Neural cell (in vitro differentiated cells): Measurements from ENCODE around the gene ABHD16B. TPM values are rescaled to one million over a fixed set of nuclear protein-coding genes. Genes with fewer than 3 reads are reported as not detected.

Experiments
- H2AFZ ChIP-seq: fragments of 200-600, 300-800 bp; sonication (generic), shearing (Covaris generic); 2 replicates; pipeline ENCODE4 v1.6.0; 2014; ENCODE audit warnings: low read depth, mild to moderate bottlenecking, antibody characterized with exemption, low read length, moderate library complexity
- H3F3A ChIP-seq: fragments of 200-600 bp; shearing (Covaris generic); 2 replicates; pipeline ENCODE4 v1.6.1; 2016; ENCODE audit warnings: mild to moderate bottlenecking, moderate library complexity, mixed read lengths, antibody characterized with exemption, low read length; ENCODE audit not compliant: insufficient read depth, poor library complexity, severe bottlenecking
- H3K27ac ChIP-seq: fragments of 200-600, 300-800 bp; sonication (generic), shearing (Covaris generic); 2 replicates; pipeline ENCODE4 v1.5.1; 2014; ENCODE audit warnings: mild to moderate bottlenecking, low read length, moderate library complexity
- H3K27me3 ChIP-seq: fragments of 300-800, 200-600 bp; sonication (generic), shearing (Covaris generic); 2 replicates; pipeline ENCODE4 v1.6.0; 2014; ENCODE audit warnings: mild to moderate bottlenecking, low read depth, low read length, moderate library complexity; ENCODE audit not compliant: insufficient read depth
- H3K36me3 ChIP-seq: fragments of 300-800, 200-600 bp; sonication (generic), shearing (Covaris generic); 2 replicates; pipeline ENCODE4 v1.5.1; 2014; ENCODE audit warnings: mild to moderate bottlenecking, antibody characterized with exemption, low read length, moderate library complexity; ENCODE audit not compliant: insufficient read depth
- H3K4me2 ChIP-seq: fragments of 300-800, 200-600 bp; sonication (generic), shearing (Covaris generic); 2 replicates; pipeline ENCODE4 v1.6.0; 2014; ENCODE audit warnings: mild to moderate bottlenecking, low read length
- H3K4me3 ChIP-seq: fragments of 300-800, 200-600 bp; sonication (generic), shearing (Covaris generic); 2 replicates; pipeline ENCODE4 v1.5.1; 2014; ENCODE audit warnings: mild to moderate bottlenecking, low read length, moderate library complexity
- H3K79me2 ChIP-seq: fragments of 200-600 bp; shearing (Covaris generic); replicated peaks from 2 replicates; pipeline ENCODE4 v1.6.0; 2014; ENCODE audit warnings: mild to moderate bottlenecking, low read length, moderate library complexity; ENCODE audit not compliant: insufficient read depth
- H3K9ac ChIP-seq: fragments of 300-800, 200-600 bp; sonication (generic), shearing (Covaris generic); 2 replicates; pipeline ENCODE4 v1.6.1; 2016; ENCODE audit warnings: mild to moderate bottlenecking, low read length, mixed read lengths
- H3K9me2 ChIP-seq: fragments of 200-600 bp; shearing (Covaris generic); 2 replicates; pipeline ENCODE4 v1.6.1; 2016; ENCODE audit warnings: mild to moderate bottlenecking, low read length, mixed read lengths; ENCODE audit not compliant: insufficient read depth
- H3K9me3 ChIP-seq: fragments of 200-600, 300-800 bp; sonication (generic), shearing (Covaris generic); 2 replicates; pipeline ENCODE4 v1.6.1; 2016; ENCODE audit warnings: mild to moderate bottlenecking, mixed run types, low read length, moderate library complexity, mixed read lengths
- H4K20me1 ChIP-seq: fragments of 200-600 bp; shearing (Covaris generic); 2 replicates; pipeline ENCODE4 v1.6.1; 2016; ENCODE audit warnings: mild to moderate bottlenecking, mixed run types; ENCODE audit not compliant: insufficient read depth
- EP300 ChIP-seq: fragments of 450-650 bp; conservative IDR thresholded peaks from 2 replicates; pipeline ENCODE4 v1.6.1; 2014; ENCODE audit warnings: antibody characterized with exemption, mild to moderate bottlenecking, moderate library complexity; ENCODE audit not compliant: poor library complexity, severe bottlenecking
- EZH2 ChIP-seq: fragments of 200-600, 300-800 bp; shearing (Covaris generic), sonication (generic); IDR thresholded peaks from 2 replicates; pipeline ENCODE4 v1.6.1; 2014; ENCODE audit warnings: antibody characterized with exemption, low read length, borderline replicate concordance, mild to moderate bottlenecking; ENCODE audit not compliant: insufficient read depth, poor library complexity, severe bottlenecking
- MXI1 ChIP-seq: fragments of 450-650 bp; conservative IDR thresholded peaks from 2 replicates; pipeline ENCODE4 v1.6.1; 2014; ENCODE audit warnings: antibody characterized with exemption, mild to moderate bottlenecking; ENCODE audit not compliant: poor library complexity, severe bottlenecking
- POLR2AphosphoS5 ChIP-seq: IDR thresholded peaks from 2 replicates; pipeline ENCODE4 v1.6.1; 2012
- RAD21 ChIP-seq: fragments of 450-650 bp; conservative IDR thresholded peaks from 2 replicates; pipeline ENCODE4 v1.6.1; 2014; ENCODE audit warnings: antibody characterized with exemption, mild to moderate bottlenecking, moderate library complexity
- SMC3 ChIP-seq: fragments of 450-650 bp; conservative IDR thresholded peaks from 2 replicates; pipeline ENCODE4 v1.6.1; 2014; ENCODE audit warnings: antibody characterized with exemption, mild to moderate bottlenecking, moderate library complexity; ENCODE audit not compliant: poor library complexity
- TAF1 ChIP-seq: IDR thresholded peaks from 2 replicates; pipeline ENCODE4 v1.6.1; 2012; ENCODE audit warnings: low read depth
- polyA plus RNA-seq: library from polyadenylated mRNA; depleted of rRNA; stranded (reverse); fragments of >200 nt; gene quantifications from 2 replicates; pipeline ENCODE4 v1.2.3, GENCODE V29; 2014
- TF ChIP-seq, protein P1 (sequence below): fragments of 450-650 bp; IDR thresholded peaks from 2 replicates; pipeline ENCODE4 v1.5.1; 2014; ENCODE audit warnings: antibody characterized with exemption, mild to moderate bottlenecking, moderate library complexity; ENCODE audit not compliant: poor library complexity, severe bottlenecking
- TF ChIP-seq, protein P2 (sequence below): IDR thresholded peaks from 2 replicates; pipeline ENCODE4 v1.6.1; 2012; ENCODE audit warnings: borderline replicate concordance

Gene ABHD16B
- polyA plus RNA-seq, 1 donor from 2014 or later, result not detected

DNA sequence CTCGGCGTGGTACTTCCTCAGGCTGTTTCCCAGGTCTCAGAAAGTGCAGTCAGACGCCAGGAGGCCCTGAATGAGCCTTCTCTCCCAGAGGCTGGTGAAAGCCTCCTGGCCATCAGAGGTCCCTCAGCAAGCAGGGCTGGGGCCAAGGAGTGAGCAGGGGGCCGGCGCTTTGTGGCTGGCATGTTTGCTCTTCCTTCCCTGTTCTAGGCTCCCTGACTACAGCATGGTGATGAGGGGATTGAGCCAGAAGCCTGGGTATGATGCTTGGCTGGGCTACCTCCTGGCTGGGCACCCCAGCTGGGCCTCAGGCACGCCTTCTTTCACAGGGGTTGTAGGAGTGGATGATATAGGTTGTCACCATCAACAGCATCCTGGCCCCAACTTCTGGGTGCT lies 21.9 kb downstream of the ABHD16B start:
- no peak overlapping the region for H3K4me2 ChIP-seq
- H3K27me3 ChIP-seq, result no peaks in the 10 kb centered on the region
- no peaks in the 10 kb centered on the region for H3K9me3 ChIP-seq
- H3K4me3 ChIP-seq, result no peak overlapping the region
- no peaks in the 10 kb centered on the region for H4K20me1 ChIP-seq
- H3F3A ChIP-seq, result no peaks in the 10 kb centered on the region
- H3K79me2 ChIP-seq, result no peaks in the 10 kb centered on the region
- TF ChIP-seq EZH2, result no peak
- TF ChIP-seq RAD21, result no peak
- TF ChIP-seq TAF1, result no peak
- TF ChIP-seq MXI1, result no peak
- no peak for TF ChIP-seq SMC3
- TF ChIP-seq, protein P1, sequence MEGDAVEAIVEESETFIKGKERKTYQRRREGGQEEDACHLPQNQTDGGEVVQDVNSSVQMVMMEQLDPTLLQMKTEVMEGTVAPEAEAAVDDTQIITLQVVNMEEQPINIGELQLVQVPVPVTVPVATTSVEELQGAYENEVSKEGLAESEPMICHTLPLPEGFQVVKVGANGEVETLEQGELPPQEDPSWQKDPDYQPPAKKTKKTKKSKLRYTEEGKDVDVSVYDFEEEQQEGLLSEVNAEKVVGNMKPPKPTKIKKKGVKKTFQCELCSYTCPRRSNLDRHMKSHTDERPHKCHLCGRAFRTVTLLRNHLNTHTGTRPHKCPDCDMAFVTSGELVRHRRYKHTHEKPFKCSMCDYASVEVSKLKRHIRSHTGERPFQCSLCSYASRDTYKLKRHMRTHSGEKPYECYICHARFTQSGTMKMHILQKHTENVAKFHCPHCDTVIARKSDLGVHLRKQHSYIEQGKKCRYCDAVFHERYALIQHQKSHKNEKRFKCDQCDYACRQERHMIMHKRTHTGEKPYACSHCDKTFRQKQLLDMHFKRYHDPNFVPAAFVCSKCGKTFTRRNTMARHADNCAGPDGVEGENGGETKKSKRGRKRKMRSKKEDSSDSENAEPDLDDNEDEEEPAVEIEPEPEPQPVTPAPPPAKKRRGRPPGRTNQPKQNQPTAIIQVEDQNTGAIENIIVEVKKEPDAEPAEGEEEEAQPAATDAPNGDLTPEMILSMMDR, result no peak
- TF ChIP-seq POLR2AphosphoS5, result no peak
- no peak for TF ChIP-seq EP300
- TF ChIP-seq, protein P2, sequence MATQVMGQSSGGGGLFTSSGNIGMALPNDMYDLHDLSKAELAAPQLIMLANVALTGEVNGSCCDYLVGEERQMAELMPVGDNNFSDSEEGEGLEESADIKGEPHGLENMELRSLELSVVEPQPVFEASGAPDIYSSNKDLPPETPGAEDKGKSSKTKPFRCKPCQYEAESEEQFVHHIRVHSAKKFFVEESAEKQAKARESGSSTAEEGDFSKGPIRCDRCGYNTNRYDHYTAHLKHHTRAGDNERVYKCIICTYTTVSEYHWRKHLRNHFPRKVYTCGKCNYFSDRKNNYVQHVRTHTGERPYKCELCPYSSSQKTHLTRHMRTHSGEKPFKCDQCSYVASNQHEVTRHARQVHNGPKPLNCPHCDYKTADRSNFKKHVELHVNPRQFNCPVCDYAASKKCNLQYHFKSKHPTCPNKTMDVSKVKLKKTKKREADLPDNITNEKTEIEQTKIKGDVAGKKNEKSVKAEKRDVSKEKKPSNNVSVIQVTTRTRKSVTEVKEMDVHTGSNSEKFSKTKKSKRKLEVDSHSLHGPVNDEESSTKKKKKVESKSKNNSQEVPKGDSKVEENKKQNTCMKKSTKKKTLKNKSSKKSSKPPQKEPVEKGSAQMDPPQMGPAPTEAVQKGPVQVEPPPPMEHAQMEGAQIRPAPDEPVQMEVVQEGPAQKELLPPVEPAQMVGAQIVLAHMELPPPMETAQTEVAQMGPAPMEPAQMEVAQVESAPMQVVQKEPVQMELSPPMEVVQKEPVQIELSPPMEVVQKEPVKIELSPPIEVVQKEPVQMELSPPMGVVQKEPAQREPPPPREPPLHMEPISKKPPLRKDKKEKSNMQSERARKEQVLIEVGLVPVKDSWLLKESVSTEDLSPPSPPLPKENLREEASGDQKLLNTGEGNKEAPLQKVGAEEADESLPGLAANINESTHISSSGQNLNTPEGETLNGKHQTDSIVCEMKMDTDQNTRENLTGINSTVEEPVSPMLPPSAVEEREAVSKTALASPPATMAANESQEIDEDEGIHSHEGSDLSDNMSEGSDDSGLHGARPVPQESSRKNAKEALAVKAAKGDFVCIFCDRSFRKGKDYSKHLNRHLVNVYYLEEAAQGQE, result no peak
- H3K27ac ChIP-seq, result no peak overlapping the region
- H2AFZ ChIP-seq, result no peak overlapping the region
- H3K9ac ChIP-seq, result no peak overlapping the region
- H3K9me2 ChIP-seq, result no peaks in the 10 kb centered on the region
- no peaks in the 10 kb centered on the region for H3K36me3 ChIP-seq

DNA sequence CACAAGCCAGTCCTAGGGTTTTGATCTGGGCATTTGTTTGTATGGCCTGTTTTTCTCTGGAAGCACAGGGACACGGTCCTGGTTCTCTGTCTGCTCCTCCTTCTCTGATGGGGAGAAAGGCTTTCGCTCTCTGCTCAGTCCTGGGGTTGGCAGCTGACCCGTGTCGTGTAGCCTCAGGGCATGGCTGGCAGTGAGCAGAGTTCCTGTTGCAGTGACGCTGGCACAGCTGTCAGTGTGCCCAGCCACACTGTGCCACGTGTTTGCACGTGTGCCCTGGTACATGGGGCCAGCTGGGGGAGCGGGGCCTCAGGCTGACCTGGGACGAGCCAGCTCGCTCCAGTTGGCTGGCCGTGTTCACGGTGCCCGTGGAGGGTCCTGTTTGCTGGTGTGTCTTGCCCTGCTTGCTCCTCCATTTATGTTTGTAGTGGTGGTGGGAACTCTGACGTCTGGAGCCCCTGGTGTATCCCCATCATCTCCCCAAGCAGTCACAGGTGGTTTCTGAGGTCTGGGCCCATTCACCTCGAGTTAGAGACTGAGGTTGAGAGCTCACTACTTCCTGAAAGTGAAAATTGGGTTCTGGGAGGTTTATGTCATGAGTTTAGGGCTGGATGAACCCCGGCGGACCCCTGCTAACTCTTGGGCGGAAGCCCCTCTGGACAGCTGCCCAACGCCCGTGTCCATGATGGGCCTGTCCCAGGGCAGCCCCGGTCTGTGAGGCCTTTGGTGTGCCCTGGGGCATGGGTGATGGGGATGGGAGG lies 23.4 kb downstream of the ABHD16B start:
- Histone ChIP-seq H3K4me2 (no peak overlapping the region), H3K36me3 (no peaks in the 10 kb centered on the region), H3K27ac (no peak overlapping the region), H3K79me2 (no peaks in the 10 kb centered on the region), H3K9ac (no peak overlapping the region), H2AFZ (no peak overlapping the region), H4K20me1 (no peaks in the 10 kb centered on the region), H3K9me3 (no peaks in the 10 kb centered on the region), H3K4me3 (no peak overlapping the region), H3K27me3 (no peaks in the 10 kb centered on the region), H3K9me2 (no peaks in the 10 kb centered on the region), H3F3A (no peaks in the 10 kb centered on the region)
- TF ChIP-seq, protein P2, result no peak
- TF ChIP-seq EP300 (no peak), MXI1 (no peak), SMC3 (no peak), RAD21 (no peak)
